OCI-LY3 (cell line): ENCODE data around the gene SLC38A10.

Source experiments
- H2AFZ ChIP-seq: fragments of 200-600, 300-600 bp; shearing (Covaris generic); 2 replicates; pipeline ENCODE4 v1.6.0; 2014; ENCODE audit warnings: antibody characterized with exemption, low read depth, low read length
- H3K27ac ChIP-seq: fragments of 200-600, 300-600 bp; sonication (generic); 2 replicates; pipeline ENCODE4 v1.5.1; 2014; ENCODE audit warnings: mild to moderate bottlenecking, low read length, moderate library complexity, mixed read lengths
- H3K27me3 ChIP-seq: fragments of 200-600, 300-600 bp; sonication (generic); 2 replicates; pipeline ENCODE4 v1.6.1; 2014; ENCODE audit warnings: low read depth, low read length, mixed read lengths
- H3K36me3 ChIP-seq: fragments of 200-600, 300-600 bp; sonication (generic); replicated peaks from 2 replicates; pipeline ENCODE3; 2014; ENCODE audit warnings: low read depth, low read length, mixed read lengths
- H3K4me1 ChIP-seq: fragments of 300-600, 200-600 bp; sonication (generic); 2 replicates; pipeline ENCODE4 v1.6.1; 2014; ENCODE audit warnings: low read length, mixed read lengths
- H3K4me2 ChIP-seq: fragments of 200-600, 300-600 bp; sonication (generic); 2 replicates; pipeline ENCODE4 v1.6.1; 2014; ENCODE audit warnings: low read length, mixed read lengths
- H3K4me3 ChIP-seq: fragments of 300-600, 200-600 bp; sonication (generic); 2 replicates; pipeline ENCODE4 v1.5.1; 2014; ENCODE audit warnings: antibody characterized with exemption, mild to moderate bottlenecking, low read length, moderate library complexity
- H3K79me2 ChIP-seq: fragments of 300-600, 200-600 bp; shearing (Covaris generic); 2 replicates; pipeline ENCODE4 v1.6.1; 2014; ENCODE audit warnings: mild to moderate bottlenecking, low read length, mixed read lengths
- H3K9ac ChIP-seq: fragments of 300-600, 200-600 bp; shearing (Covaris generic); 2 replicates; pipeline ENCODE4 v1.6.0; 2014; ENCODE audit warnings: mild to moderate bottlenecking, low read length, moderate library complexity
- H3K9me3 ChIP-seq: fragments of 200-600, 300-600 bp; shearing (Covaris generic); 2 replicates; pipeline ENCODE4 v1.6.1; 2014; ENCODE audit warnings: low read length, mixed read lengths; ENCODE audit not compliant: insufficient read depth
- H4K20me1 ChIP-seq: fragments of 200-600, 300-600 bp; sonication (generic); 2 replicates; pipeline ENCODE4 v1.6.1; 2016; ENCODE audit warnings: low read length, mixed read lengths; ENCODE audit not compliant: insufficient read depth
- EZH2phosphoT487 ChIP-seq: fragments of 200-600 bp; shearing (Covaris generic); IDR thresholded peaks from 2 replicates; pipeline ENCODE4 v1.6.1; 2018; ENCODE audit warnings: antibody characterized with exemption, mixed run types, low read depth
- TF ChIP-seq, protein P1 (sequence below): fragments of 200-600, 300-600 bp; sonication (generic); IDR thresholded peaks from 2 replicates; pipeline ENCODE4 v1.5.1; 2014; ENCODE audit warnings: antibody characterized with exemption, low read length, low read depth

The SLC38A10 gene

DNA sequence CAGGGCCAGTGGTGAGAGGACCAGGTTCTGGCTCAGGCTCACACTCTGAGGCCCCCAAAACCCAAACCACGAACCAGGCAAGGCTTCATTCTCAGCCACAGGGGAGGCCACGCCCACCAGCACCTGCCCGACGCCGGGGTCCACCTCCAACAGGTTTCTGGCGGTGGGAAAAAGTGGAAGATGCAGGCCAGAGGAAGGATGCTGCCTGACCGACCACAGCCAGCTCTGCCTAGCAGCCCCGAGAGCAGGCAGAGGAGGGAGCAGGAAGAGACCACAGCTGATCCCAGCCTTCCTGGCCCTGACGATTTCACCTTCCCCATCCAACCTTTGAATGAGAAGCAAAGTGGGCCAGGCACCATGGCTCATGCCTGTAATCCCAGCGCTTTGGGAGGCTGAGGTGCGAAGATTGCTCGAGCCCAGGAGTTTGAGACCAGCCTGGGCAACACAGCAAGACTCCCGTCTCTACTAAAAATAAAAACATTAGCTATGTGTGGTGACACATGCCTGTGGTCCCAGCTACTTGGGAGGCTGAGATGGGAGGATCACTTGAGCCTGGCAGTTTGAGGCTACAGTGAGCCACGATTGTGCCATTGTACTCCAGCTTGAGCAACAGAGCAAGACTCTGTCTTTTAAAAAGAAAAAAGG, 30.7 kb upstream of the SLC38A10 start:
- no peaks in the 10 kb centered on the region; the same call in 1 of the 2 replicates for H3K27me3 ChIP-seq
- H3K36me3 ChIP-seq = no peaks in the 10 kb centered on the region
- no peak overlapping the region for H3K4me3 ChIP-seq
- no peak for TF ChIP-seq EZH2phosphoT487
- TF ChIP-seq, protein P1, sequence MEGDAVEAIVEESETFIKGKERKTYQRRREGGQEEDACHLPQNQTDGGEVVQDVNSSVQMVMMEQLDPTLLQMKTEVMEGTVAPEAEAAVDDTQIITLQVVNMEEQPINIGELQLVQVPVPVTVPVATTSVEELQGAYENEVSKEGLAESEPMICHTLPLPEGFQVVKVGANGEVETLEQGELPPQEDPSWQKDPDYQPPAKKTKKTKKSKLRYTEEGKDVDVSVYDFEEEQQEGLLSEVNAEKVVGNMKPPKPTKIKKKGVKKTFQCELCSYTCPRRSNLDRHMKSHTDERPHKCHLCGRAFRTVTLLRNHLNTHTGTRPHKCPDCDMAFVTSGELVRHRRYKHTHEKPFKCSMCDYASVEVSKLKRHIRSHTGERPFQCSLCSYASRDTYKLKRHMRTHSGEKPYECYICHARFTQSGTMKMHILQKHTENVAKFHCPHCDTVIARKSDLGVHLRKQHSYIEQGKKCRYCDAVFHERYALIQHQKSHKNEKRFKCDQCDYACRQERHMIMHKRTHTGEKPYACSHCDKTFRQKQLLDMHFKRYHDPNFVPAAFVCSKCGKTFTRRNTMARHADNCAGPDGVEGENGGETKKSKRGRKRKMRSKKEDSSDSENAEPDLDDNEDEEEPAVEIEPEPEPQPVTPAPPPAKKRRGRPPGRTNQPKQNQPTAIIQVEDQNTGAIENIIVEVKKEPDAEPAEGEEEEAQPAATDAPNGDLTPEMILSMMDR = no peak
- no peaks in the 10 kb centered on the region for H3K4me1 ChIP-seq
- H3K9ac ChIP-seq = no peak overlapping the region
- no peaks in the 10 kb centered on the region for H3K79me2 ChIP-seq
- no peaks in the 10 kb centered on the region for H3K9me3 ChIP-seq
- no peak overlapping the region for H3K27ac ChIP-seq
- no peaks in the 10 kb centered on the region for H4K20me1 ChIP-seq
- H3K4me2 ChIP-seq = no peak overlapping the region
- H2AFZ ChIP-seq = no peak overlapping the region

DNA sequence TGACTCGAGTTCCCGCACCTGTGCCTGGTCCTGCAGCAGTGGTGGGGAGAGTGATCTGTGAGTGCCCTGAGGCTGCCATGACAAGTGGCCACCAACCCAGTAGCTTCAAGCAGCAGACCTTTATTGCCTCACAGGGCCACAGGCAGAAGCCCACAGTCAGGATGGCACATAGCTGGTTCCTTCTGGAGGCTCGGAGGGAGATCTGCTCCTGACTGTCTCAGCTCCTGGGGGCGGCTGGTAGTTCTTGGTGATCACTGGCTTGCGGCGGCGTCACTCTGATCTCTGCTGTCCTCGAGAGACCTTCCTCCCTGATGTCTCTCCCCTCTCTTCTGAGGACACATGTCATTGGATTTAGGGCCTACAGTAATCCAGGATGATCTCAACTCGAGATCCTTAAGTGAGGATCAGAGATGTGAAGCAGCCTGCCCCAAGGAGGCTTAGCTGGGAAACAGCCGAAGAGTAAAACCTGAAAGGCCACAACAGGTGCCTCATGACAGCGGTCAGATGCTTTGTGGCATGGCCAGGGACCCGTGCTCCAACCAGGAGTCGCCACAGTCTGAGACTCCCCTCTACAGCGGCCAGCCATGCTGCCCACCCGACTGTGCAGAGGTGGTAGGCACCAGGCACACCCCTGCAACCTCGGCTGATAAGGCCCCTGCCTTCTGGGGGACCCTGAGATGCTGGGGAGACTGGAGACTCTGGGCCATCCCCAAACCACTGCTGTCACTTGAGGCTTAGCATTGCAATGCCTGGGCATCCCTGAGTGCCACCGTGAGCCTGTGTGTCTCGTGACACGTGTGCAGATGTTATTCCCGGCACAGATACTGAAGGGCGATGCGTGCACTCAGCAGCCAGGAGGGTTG, 30.0 kb upstream of the SLC38A10 start:
- Histone ChIP-seq H3K9ac (no peak overlapping the region), H3K4me2 (no peak overlapping the region), H3K27me3 (no peaks in the 10 kb centered on the region), H3K79me2 (no peaks in the 10 kb centered on the region), H3K36me3 (no peaks in the 10 kb centered on the region), H4K20me1 (no peaks in the 10 kb centered on the region), H3K27ac (no peak overlapping the region), H2AFZ (no peak overlapping the region), H3K4me1 (no peaks in the 10 kb centered on the region), H3K9me3 (no peaks in the 10 kb centered on the region), H3K4me3 (no peak overlapping the region)
- no peak for TF ChIP-seq EZH2phosphoT487
- TF ChIP-seq, protein P1 = no peak

DNA sequence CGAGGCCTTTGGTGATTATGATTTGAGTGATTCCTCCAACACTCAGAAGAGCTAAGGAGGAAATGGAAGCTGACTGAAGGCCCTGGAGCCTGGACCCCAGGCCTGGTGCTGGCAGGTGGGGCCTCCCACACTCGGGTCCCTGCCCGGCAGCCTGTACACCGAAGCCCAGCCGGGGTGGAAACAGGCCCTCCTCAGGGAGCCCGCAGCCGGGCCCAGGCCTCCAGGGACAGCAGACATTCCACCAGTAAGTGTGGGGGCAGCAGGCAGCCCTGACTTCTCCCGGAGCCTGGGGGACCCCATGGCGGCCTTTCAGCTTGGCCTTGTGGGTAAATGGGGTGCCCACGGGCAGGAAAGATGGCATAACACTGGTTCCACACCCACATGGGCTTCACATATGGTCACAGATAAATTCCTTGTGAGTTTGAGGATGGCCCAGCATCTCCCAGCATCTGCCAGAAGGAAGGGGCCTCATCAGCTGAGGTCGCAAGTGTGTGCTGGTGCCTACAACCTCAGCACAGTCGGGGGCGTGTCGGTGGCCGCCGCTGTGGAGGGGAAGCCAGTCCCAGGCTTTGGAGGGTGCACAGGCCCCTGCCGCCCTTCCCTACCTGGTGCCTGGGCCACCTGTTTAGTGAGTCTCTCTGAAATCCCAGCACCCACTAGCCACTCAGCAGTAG, 29.2 kb upstream of the SLC38A10 start:
- Histone ChIP-seq H3K27me3 (no peaks in the 10 kb centered on the region), H3K4me1 (no peaks in the 10 kb centered on the region), H4K20me1 (no peaks in the 10 kb centered on the region), H3K4me2 (no peak overlapping the region), H3K36me3 (no peaks in the 10 kb centered on the region), H3K79me2 (no peaks in the 10 kb centered on the region), H3K27ac (no peak overlapping the region), H3K9ac (no peak overlapping the region), H2AFZ (no peak overlapping the region), H3K9me3 (no peaks in the 10 kb centered on the region), H3K4me3 (no peak overlapping the region)
- TF ChIP-seq EZH2phosphoT487 = no peak
- TF ChIP-seq, protein P1 = no peak

DNA sequence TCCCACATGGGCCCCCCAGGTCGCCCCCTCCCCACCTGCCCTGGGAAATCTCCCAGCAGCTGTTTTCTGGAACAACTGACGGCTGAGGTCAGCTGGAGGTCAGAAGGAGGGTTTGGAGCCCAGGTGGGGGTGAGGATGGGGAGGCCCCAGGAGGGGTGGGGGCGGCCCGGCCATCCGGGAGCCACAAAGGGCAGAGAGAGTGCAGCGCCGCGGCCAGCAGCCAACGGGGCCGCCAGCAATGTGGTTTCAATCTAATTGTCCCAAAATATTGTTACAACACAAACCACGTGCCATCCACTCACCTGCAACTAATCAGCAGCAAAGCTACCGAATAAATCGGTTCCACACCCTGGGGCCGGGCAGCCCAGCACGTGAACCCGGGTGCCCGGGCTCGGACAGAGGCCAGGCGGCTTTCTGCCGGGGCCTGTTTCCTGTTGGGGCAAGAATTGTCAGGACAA, 28.3 kb upstream of the SLC38A10 start:
- Histone ChIP-seq H3K36me3 (no peaks in the 10 kb centered on the region), H4K20me1 (no peaks in the 10 kb centered on the region), H3K27me3 (no peaks in the 10 kb centered on the region), H3K4me3 (no peak overlapping the region), H3K4me2 (no peak overlapping the region), H3K4me1 (no peaks in the 10 kb centered on the region), H3K9ac (no peak overlapping the region), H2AFZ (no peak overlapping the region), H3K27ac (no peak overlapping the region), H3K9me3 (no peaks in the 10 kb centered on the region), H3K79me2 (no peaks in the 10 kb centered on the region)
- TF ChIP-seq EZH2phosphoT487 = no peak
- TF ChIP-seq, protein P1 = no peak
